GM21717 (cell line): ENCODE results near the gene RMDN3.
A peak's percentile ranks its signal among the peaks of the same experiment; 100 is the strongest.

ENCODE experiments used
- ATAC-seq: cut with Tn5 transposase; IDR thresholded peaks from one replicate; pipeline ENCODE4 v1.9.1; 2021; ENCODE audit warnings: mild to moderate bottlenecking, moderate library complexity; ENCODE audit not compliant: unreplicated experiment

The RMDN3 gene

GRCh38 chr15:40773902-40774301 is 18.8 kb upstream of the RMDN3 start:
- no peak for ATAC-seq

- no peak for ATAC-seq
These were observed 18.4 kb upstream of the RMDN3 start for GRCh38 chr15:40773496-40773895.

- no peak for ATAC-seq
These were observed 17.0 kb upstream of the RMDN3 start for GRCh38 chr15:40772014-40772413.

GRCh38 chr15:40771242-40771641 is 16.2 kb upstream of the RMDN3 start:
- no peak for ATAC-seq

GRCh38 chr15:40770147-40770721 is 15.2 kb upstream of the RMDN3 start:
- no peak for ATAC-seq

GRCh38 chr15:40769274-40770146 is 14.5 kb upstream of the RMDN3 start, which contains the start of gene C15orf62:
TSS of gene C15orf62 (plus strand) at chr15:40769980. CDS start at chr15:40770496, 516 bp downstream.
- ATAC-seq, result no peak

- no peak for ATAC-seq
These were observed 13.6 kb upstream of the RMDN3 start for GRCh38 chr15:40768521-40769273.

- ATAC-seq, result no peak
These were observed 12.9 kb upstream of the RMDN3 start for GRCh38 chr15:40767838-40768500.

GRCh38 chr15:40766906-40767837 is 12.1 kb upstream of the RMDN3 start:
- no peak for ATAC-seq

- ATAC-seq, result no peak
These were observed 11.3 kb upstream of the RMDN3 start for GRCh38 chr15:40766194-40766815.

- no peak for ATAC-seq
These were observed 9.6 kb upstream of the RMDN3 start for GRCh38 chr15:40764629-40765103.

- ATAC-seq, result peak; percentile 47
These were observed 9.0 kb upstream of the RMDN3 start, which contains the start of gene GCHFR for GRCh38 chr15:40763801-40764628. TSS of gene GCHFR (plus strand) at chr15:40764068. CDS start at chr15:40764181, 113 bp downstream.

GRCh38 chr15:40762919-40763800 is 8.1 kb upstream of the RMDN3 start:
- ATAC-seq, result no peak

GRCh38 chr15:40759961-40760360 is 4.9 kb upstream of the RMDN3 start:
- no peak for ATAC-seq

- ATAC-seq, result no peak
These were observed 1.9 kb upstream of the RMDN3 start for GRCh38 chr15:40756938-40757337.

GRCh38 chr15:40755812-40756208 is 756 bp upstream of the RMDN3 start:
- ATAC-seq, result no peak

GRCh38 chr15:40754574-40754882 is 526 bp downstream of the RMDN3 start:
- ATAC-seq, result no peak

GRCh38 chr15:40751745-40752144 is 3.3 kb downstream of the RMDN3 start:
- no peak for ATAC-seq
